Activated CD8-positive, alpha-beta memory T cell treated with anti-CD3 and anti-CD28 coated beads, Interleukin-2, amount 10 ng/mL, durations not matched to agents 7 days and 5 days (primary cell): ENCODE data around the gene TIRAP. TPM values are rescaled to one million over a fixed set of nuclear protein-coding genes. Genes with fewer than 3 reads are reported as not detected.
"Not testable (repeated sequence)": the region's sequence is repeated elsewhere in the genome, so short reads cannot be mapped to it uniquely, and the experiment has no call there.

Experiments
- ATAC-seq: fragments of 150-1000 bp; cut with Tn5 transposase; one replicate; pipeline ENCODE4 v1.10.0; 2021; ENCODE audit warnings: moderate library complexity
- CTCF ChIA-PET: fragments of 350-600 bp; sonication (Branson Sonifier 250); formaldehyde crosslinking; loops from one replicate; lab custom pipeline; 2021; ENCODE audit warnings: antibody characterized with exemption; lab: Charles Lee
- DNase-seq: peaks from one replicate; pipeline ENCODE4 v3.0.0-alpha.2; 2020
- H3K27ac Mint-ChIP-seq: one replicate; pipeline ENCODE4 v1.8.0; 2021; ENCODE audit warnings: mild to moderate bottlenecking, mixed read lengths
- H3K27me3 Mint-ChIP-seq: one replicate; pipeline ENCODE4 v1.8.0; 2021; ENCODE audit warnings: mixed read lengths
- H3K36me3 Mint-ChIP-seq: one replicate; pipeline ENCODE4 v1.8.0; 2021; ENCODE audit warnings: mild to moderate bottlenecking, mixed read lengths
- H3K4me1 Mint-ChIP-seq: one replicate; pipeline ENCODE4 v1.8.0; 2021; ENCODE audit warnings: mixed read lengths
- H3K4me3 Mint-ChIP-seq: one replicate; pipeline ENCODE4 v1.8.0; 2021; ENCODE audit warnings: mild to moderate bottlenecking, moderate library complexity, mixed read lengths
- H3K9me3 Mint-ChIP-seq: one replicate; pipeline ENCODE4 v1.8.0; 2022; ENCODE audit warnings: low read depth, mixed read lengths
- total RNA-seq, 2 experiments: library from RNA; stranded (reverse); gene quantifications; one replicate each; pipeline ENCODE4 v1.2.3, GENCODE V29; 2021

Gene TIRAP
- total RNA-seq: 10 to 100 TPM; 14.3 to 14.8 TPM

GRCh38 chr11:126282736-126283591, at the start of gene TIRAP:
TSS of gene TIRAP (plus strand) at chr11:126283093. CDS start at chr11:126290895, 7,802 bp downstream.
- ATAC-seq: peak; percentile 85

GRCh38 chr11:126233391-126233790, 49.5 kb upstream of the TIRAP start:
- DNase-seq (no peak), ATAC-seq (no peak)
- no peaks in the 10 kb centered on the region for H3K27me3 Mint-ChIP-seq
- no peaks in the 10 kb centered on the region for H3K4me1 Mint-ChIP-seq
- H3K36me3 Mint-ChIP-seq: peaks cover 8% of the 10 kb centered on the region
- H3K4me3 Mint-ChIP-seq: no peak overlapping the region
- H3K9me3 Mint-ChIP-seq: no peaks in the 10 kb centered on the region
- CTCF ChIA-PET: interaction anchor here (1.6 kb wide), 1 partner anchor 14 kb away, joined by 4 read pairs; no protein-coding TSS in a partner anchor
- H3K27ac Mint-ChIP-seq: no peak overlapping the region

More at GRCh38 chr11:126282736-126283591, at the start of gene TIRAP:
- Mint-ChIP-seq H3K27me3 (no peaks in the 10 kb centered on the region), H3K27ac (peak within 1 kb of the TSS; percentile 98), H3K9me3 (no peaks in the 10 kb centered on the region), H3K4me1 (peaks cover 41% of the 10 kb centered on the region), H3K4me3 (peak within 1 kb of the TSS; percentile 98), H3K36me3 (peaks cover 6% of the 10 kb centered on the region)
- peak; percentile 77 for DNase-seq
- CTCF ChIA-PET: interaction anchor here (1.7 to 1.8 kb wide), 2 partner anchors 13 to 28 kb away, joined by 4 to 10 read pairs; partner anchors contain the start of genes FOXRED1 and SRPRA

- Mint-ChIP-seq H3K27me3 (no peaks in the 10 kb centered on the region), H3K36me3 (peaks cover 8% of the 10 kb centered on the region), H3K4me3 (no peak overlapping the region), H3K4me1 (no peaks in the 10 kb centered on the region), H3K9me3 (no peaks in the 10 kb centered on the region), H3K27ac (no peak overlapping the region)
- CTCF ChIA-PET: no interaction called here
- DNase-seq (no peak), ATAC-seq (no peak)
Observed at GRCh38 chr11:126246636-126247035, 36.3 kb upstream of the TIRAP start.

- Mint-ChIP-seq H3K36me3 (peaks cover 9% of the 10 kb centered on the region), H3K27ac (no peak overlapping the region), H3K4me1 (no peaks in the 10 kb centered on the region), H3K4me3 (no peak overlapping the region), H3K9me3 (no peaks in the 10 kb centered on the region), H3K27me3 (no peaks in the 10 kb centered on the region)
- DNase-seq (no peak), ATAC-seq (no peak)
- CTCF ChIA-PET: no interaction called here
Observed at GRCh38 chr11:126253265-126253664, 29.6 kb upstream of the TIRAP start.

GRCh38 chr11:126254819-126255218, 28.1 kb upstream of the TIRAP start:
- Mint-ChIP-seq H3K27ac (no peak overlapping the region), H3K27me3 (no peaks in the 10 kb centered on the region), H3K4me3 (no peak overlapping the region), H3K9me3 (no peaks in the 10 kb centered on the region), H3K4me1 (no peaks in the 10 kb centered on the region), H3K36me3 (peaks cover 9% of the 10 kb centered on the region)
- DNase-seq: no peak
- ATAC-seq: no peak
- CTCF ChIA-PET: no interaction called here

GRCh38 chr11:126255507-126255906, 27.4 kb upstream of the TIRAP start:
- not testable (repeated sequence) for ATAC-seq

GRCh38 chr11:126256216-126256615, 26.7 kb upstream of the TIRAP start:
- CTCF ChIA-PET: no interaction called here
- Mint-ChIP-seq H3K27ac (no peak overlapping the region), H3K27me3 (no peaks in the 10 kb centered on the region), H3K4me3 (no peak overlapping the region), H3K36me3 (peaks cover 9% of the 10 kb centered on the region), H3K9me3 (no peaks in the 10 kb centered on the region), H3K4me1 (no peaks in the 10 kb centered on the region)
- ATAC-seq (no peak), DNase-seq (no peak)

More at GRCh38 chr11:126255507-126255906, 27.4 kb upstream of the TIRAP start:
- H3K27me3 Mint-ChIP-seq, H3K4me3 Mint-ChIP-seq, H3K4me1 Mint-ChIP-seq, DNase-seq, CTCF ChIA-PET, H3K27ac Mint-ChIP-seq, H3K9me3 Mint-ChIP-seq: not testable (repeated sequence)
- peaks cover 11% of the 10 kb centered on the region for H3K36me3 Mint-ChIP-seq

GRCh38 chr11:126257144-126257543, 25.7 kb upstream of the TIRAP start:
- ATAC-seq (no peak), DNase-seq (no peak)
- Mint-ChIP-seq H3K4me3 (no peak overlapping the region), H3K9me3 (no peaks in the 10 kb centered on the region), H3K36me3 (peaks cover 10% of the 10 kb centered on the region), H3K27ac (no peak overlapping the region), H3K4me1 (no peaks in the 10 kb centered on the region), H3K27me3 (no peaks in the 10 kb centered on the region)
- CTCF ChIA-PET: no interaction called here

- DNase-seq (no peak), ATAC-seq (no peak)
- Mint-ChIP-seq H3K36me3 (peaks cover 12% of the 10 kb centered on the region), H3K4me3 (no peak overlapping the region), H3K4me1 (no peaks in the 10 kb centered on the region), H3K9me3 (no peaks in the 10 kb centered on the region), H3K27me3 (no peaks in the 10 kb centered on the region), H3K27ac (no peak overlapping the region)
- CTCF ChIA-PET: no interaction called here
Observed at GRCh38 chr11:126257764-126258163, 25.1 kb upstream of the TIRAP start.

- CTCF ChIA-PET: no interaction called here
- no peaks in the 10 kb centered on the region for H3K9me3 Mint-ChIP-seq
- H3K27me3 Mint-ChIP-seq: no peaks in the 10 kb centered on the region
- H3K36me3 Mint-ChIP-seq: peaks cover 50% of the 10 kb centered on the region
- DNase-seq (no peak), ATAC-seq (no peak)
- H3K4me1 Mint-ChIP-seq: peaks cover 11% of the 10 kb centered on the region
- no peak overlapping the region for H3K27ac Mint-ChIP-seq
- H3K4me3 Mint-ChIP-seq: no peak overlapping the region
Observed at GRCh38 chr11:126262216-126262615, 20.7 kb upstream of the TIRAP start.

- no peak overlapping the region for H3K4me3 Mint-ChIP-seq
- CTCF ChIA-PET: no interaction called here
Observed at GRCh38 chr11:126263489-126263888, 19.4 kb upstream of the TIRAP start.

GRCh38 chr11:126265811-126266210, 17.1 kb upstream of the TIRAP start:
- Mint-ChIP-seq H3K27me3 (no peaks in the 10 kb centered on the region), H3K36me3 (peaks cover 52% of the 10 kb centered on the region), H3K9me3 (no peaks in the 10 kb centered on the region), H3K4me1 (peaks cover 34% of the 10 kb centered on the region), H3K4me3 (no peak overlapping the region), H3K27ac (no peak overlapping the region)
- CTCF ChIA-PET: no interaction called here
- no peak for DNase-seq
- ATAC-seq: no peak

More at GRCh38 chr11:126263489-126263888, 19.4 kb upstream of the TIRAP start:
- Mint-ChIP-seq H3K4me1 (peaks cover 18% of the 10 kb centered on the region), H3K9me3 (no peaks in the 10 kb centered on the region), H3K27ac (no peak overlapping the region), H3K36me3 (peaks cover 53% of the 10 kb centered on the region), H3K27me3 (no peaks in the 10 kb centered on the region)
- DNase-seq: no peak
- ATAC-seq: no peak

GRCh38 chr11:126267650-126268049, 15.2 kb upstream of the TIRAP start:
- H3K27ac Mint-ChIP-seq: peak overlapping the region; percentile 88
- peaks cover 54% of the 10 kb centered on the region for H3K36me3 Mint-ChIP-seq
- no peaks in the 10 kb centered on the region for H3K9me3 Mint-ChIP-seq
- CTCF ChIA-PET: no interaction called here
- no peaks in the 10 kb centered on the region for H3K27me3 Mint-ChIP-seq
- peak overlapping the region; percentile 83 for H3K4me3 Mint-ChIP-seq
- peaks cover 40% of the 10 kb centered on the region for H3K4me1 Mint-ChIP-seq
- DNase-seq (no peak), ATAC-seq (no peak)

GRCh38 chr11:126268361-126268707, 14.6 kb upstream of the TIRAP start:
- H3K27me3 Mint-ChIP-seq: no peaks in the 10 kb centered on the region
- peaks cover 40% of the 10 kb centered on the region for H3K4me1 Mint-ChIP-seq
- H3K9me3 Mint-ChIP-seq: no peaks in the 10 kb centered on the region
- H3K36me3 Mint-ChIP-seq: peaks cover 52% of the 10 kb centered on the region
- DNase-seq: no peak
- CTCF ChIA-PET: interaction anchor here (0.9 to 2.1 kb wide), 2 partner anchors 15 to 345 kb away, joined by 3 to 10 read pairs; partner anchors contain the start of gene TIRAP
- peak; percentile 1 for ATAC-seq
- H3K27ac Mint-ChIP-seq: peak overlapping the region; percentile 88
- H3K4me3 Mint-ChIP-seq: peak overlapping the region; percentile 83
